H1 (cell line): ENCODE results near the gene NR4A1. TPM values are rescaled to one million over a fixed set of nuclear protein-coding genes. Genes with fewer than 3 reads are reported as not detected.

Experiments
- CTCF ChIA-PET: fragments of 300-600 bp; sonication (Branson Sonifier 250); formaldehyde crosslinking; loops from one replicate; lab custom pipeline; 2021; ENCODE audit not compliant: partially characterized antibody; lab: Charles Lee
- POLR2A ChIA-PET: fragments of 300-600 bp; sonication (Branson Sonifier 250); formaldehyde crosslinking; loops from one replicate; lab custom pipeline; 2021; ENCODE audit warnings: inconsistent platforms; ENCODE audit not compliant: partially characterized antibody; lab: Charles Lee
- DNase-seq, 2 experiments: peaks; one replicate each; pipeline versions ENCODE4 v3.0.0 to v3.0.0-alpha.2; 2010 to 2022; ENCODE audit warnings: low spot score in 2 of 2, low read depth in 1 of 2, mixed read lengths in 1 of 2
- FAIRE-seq: peaks from 2 replicates; lab custom pipeline; 2011; peaks lifted over from hg19 to GRCh38; lab: Jason Lieb, UNC
- H2AFZ ChIP-seq: 2 replicates; pipeline ENCODE4 v1.8.1; 2012; ENCODE audit warnings: low read length, inconsistent platforms
- H2AK5ac ChIP-seq: 2 replicates; pipeline ENCODE4 v1.6.1; 2013; ENCODE audit warnings: low read depth, low read length
- H2BK120ac ChIP-seq: replicated peaks from 2 replicates; pipeline ENCODE3; 2013; ENCODE audit warnings: low read depth, low read length, inconsistent platforms
- H2BK12ac ChIP-seq: 2 replicates; pipeline ENCODE4 v1.6.1; 2013; ENCODE audit warnings: low read depth, low read length
- H2BK15ac ChIP-seq: 2 replicates; pipeline ENCODE4 v1.6.1; 2013; ENCODE audit warnings: low read length
- H2BK20ac ChIP-seq: 2 replicates; pipeline ENCODE4 v1.6.1; 2013; ENCODE audit warnings: low read length
- H2BK5ac ChIP-seq: 2 replicates; pipeline ENCODE4 v1.6.1; 2013; ENCODE audit warnings: low read depth, low read length
- H3K14ac ChIP-seq: 2 replicates; pipeline ENCODE4 v1.6.1; 2013; ENCODE audit warnings: inconsistent platforms; ENCODE audit not compliant: insufficient read length
- H3K18ac ChIP-seq: 2 replicates; pipeline ENCODE4 v1.6.1; 2013; ENCODE audit warnings: low read length; ENCODE audit errors: extremely low read depth
- H3K23ac ChIP-seq: 2 replicates; pipeline ENCODE4 v1.6.1; 2013; ENCODE audit warnings: inconsistent platforms; ENCODE audit not compliant: insufficient read length
- H3K23me2 ChIP-seq: 2 replicates; pipeline ENCODE4 v1.6.1; 2013; ENCODE audit warnings: low read depth, low read length
- H3K27ac ChIP-seq: 2 replicates; pipeline ENCODE4 v1.6.1; 2011; ENCODE audit warnings: low read depth, low read length, inconsistent platforms
- H3K27me3 ChIP-seq, 4 experiments: replicated peaks in 1 of 4; 1 replicate in 1 of 4; 2 replicates in 3 of 4; pipeline versions ENCODE4 v1.6.1 to v1.8.1; 2011 to 2013; ENCODE audit warnings: low read length in 3 of 4, mild to moderate bottlenecking in 3 of 4, inconsistent platforms in 2 of 4, mixed read lengths in 2 of 4, moderate library complexity in 1 of 4; ENCODE audit not compliant: control insufficient read depth in 3 of 4, insufficient read depth in 3 of 4; ENCODE audit errors: extremely low read depth in 1 of 4
- H3K36me3 ChIP-seq, 4 experiments: 2 replicates each; pipeline versions ENCODE4 v1.6.1 to v1.8.1; 2011 to 2013; ENCODE audit warnings: mild to moderate bottlenecking in 4 of 4, low read length in 3 of 4, moderate library complexity in 2 of 4, control low read depth in 1 of 4, inconsistent platforms in 1 of 4; ENCODE audit not compliant: insufficient read depth in 4 of 4, control insufficient read depth in 2 of 4
- H3K4ac ChIP-seq: replicated peaks from 2 replicates; pipeline ENCODE3; 2013; ENCODE audit warnings: low read length, low read depth, mixed read lengths, inconsistent platforms; ENCODE audit not compliant: insufficient read length
- H3K4me1 ChIP-seq, 4 experiments: replicated peaks in 1 of 4; 1 replicate in 1 of 4; 2 replicates in 3 of 4; pipeline versions ENCODE4 v1.6.1 to v1.8.1; 2011 to 2013; ENCODE audit warnings: low read length in 3 of 4, inconsistent platforms in 2 of 4, mixed read lengths in 1 of 4; ENCODE audit not compliant: insufficient read depth in 4 of 4, control insufficient read depth in 3 of 4
- H3K4me2 ChIP-seq, 2 experiments: 2 replicates each; pipeline versions ENCODE4 v1.6.1 to v1.8.1; 2011 to 2013; ENCODE audit warnings: low read depth in 2 of 2, low read length in 2 of 2, control low read depth in 1 of 2, inconsistent platforms in 1 of 2, mild to moderate bottlenecking in 1 of 2; ENCODE audit not compliant: insufficient read depth in 1 of 2
- H3K4me3 ChIP-seq, 4 experiments: fragments of 200-600, 300-600 bp in 1 of 4; sonication (generic), shearing (Covaris generic), sonication (Bioruptor Twin) in 1 of 4; 2 replicates each; pipeline versions ENCODE4 v1.5.1 to v1.8.1; 2011 to 2016; ENCODE audit warnings: low read length in 4 of 4, low read depth in 3 of 4, control low read depth in 2 of 4, inconsistent platforms in 2 of 4, mild to moderate bottlenecking in 2 of 4, mixed read lengths in 1 of 4, moderate library complexity in 1 of 4; ENCODE audit not compliant: insufficient read depth in 2 of 4; ENCODE audit errors: extremely low read depth in 1 of 4
- H3K56ac ChIP-seq: replicated peaks from 2 replicates; pipeline ENCODE3; 2013; ENCODE audit warnings: low read depth, mild to moderate bottlenecking, mixed read lengths, low read length, inconsistent platforms; ENCODE audit not compliant: insufficient read length
- H3K79me1 ChIP-seq: 2 replicates; pipeline ENCODE4 v1.6.1; 2013; ENCODE audit warnings: low read depth, low read length, control low read depth
- H3K79me2 ChIP-seq, 2 experiments: 2 replicates each; pipeline versions ENCODE4 v1.6.1 to v1.8.1; 2012 to 2013; ENCODE audit warnings: low read length in 2 of 2, mild to moderate bottlenecking in 2 of 2, inconsistent platforms in 1 of 2; ENCODE audit not compliant: insufficient read depth in 2 of 2, control insufficient read depth in 1 of 2
- H3K9ac ChIP-seq, 4 experiments: replicated peaks in 1 of 4; 1 replicate in 1 of 4; 2 replicates in 3 of 4; pipeline versions ENCODE4 v1.6.1 to v1.8.1; 2011 to 2013; ENCODE audit warnings: low read depth in 3 of 4, low read length in 3 of 4, control low read depth in 2 of 4, mild to moderate bottlenecking in 2 of 4, moderate library complexity in 2 of 4, inconsistent platforms in 1 of 4; ENCODE audit errors: extremely low read depth in 1 of 4
- H3K9me3 ChIP-seq, 2 experiments: 2 replicates each; pipeline versions ENCODE4 v1.6.1 to v1.8.1; 2012 to 2013; ENCODE audit warnings: mild to moderate bottlenecking in 2 of 2, moderate library complexity in 2 of 2, control low read depth in 1 of 2, inconsistent platforms in 1 of 2, low read depth in 1 of 2, low read length in 1 of 2, mixed read lengths in 1 of 2; ENCODE audit not compliant: insufficient read depth in 2 of 2
- H4K20me1 ChIP-seq, 2 experiments: replicated peaks in 1 of 2; 2 replicates each; pipeline versions ENCODE3 to v1.8.1; 2011 to 2013; ENCODE audit warnings: inconsistent platforms in 2 of 2, low read length in 2 of 2, mild to moderate bottlenecking in 1 of 2; ENCODE audit not compliant: insufficient read depth in 2 of 2, control insufficient read depth in 1 of 2
- H4K5ac ChIP-seq: 2 replicates; pipeline ENCODE4 v1.6.1; 2013; ENCODE audit warnings: low read length, low read depth, mixed read lengths, inconsistent platforms; ENCODE audit not compliant: insufficient read length
- H4K8ac ChIP-seq: 2 replicates; pipeline ENCODE4 v1.8.0; 2013; ENCODE audit warnings: mild to moderate bottlenecking, moderate library complexity, low read length, inconsistent platforms; ENCODE audit not compliant: insufficient read depth; ENCODE audit errors: extremely low read depth
- H4K91ac ChIP-seq: replicated peaks from 2 replicates; pipeline ENCODE3; 2013; ENCODE audit warnings: low read length, mixed read lengths, inconsistent platforms; ENCODE audit not compliant: insufficient read length
- ATF3 ChIP-seq: IDR thresholded peaks from 2 replicates; pipeline ENCODE4 v1.6.1; 2011; ENCODE audit warnings: low read depth, mild to moderate bottlenecking, low read length; ENCODE audit not compliant: insufficient read depth
- CBX5 ChIP-seq: fragments of 300-800, 300-1000 bp; sonication (generic); IDR thresholded peaks from 2 replicates; pipeline ENCODE4 v1.7.1; 2016; ENCODE audit warnings: antibody characterized with exemption, low read length, low read depth
- CTBP2 ChIP-seq: IDR thresholded peaks from 2 replicates; pipeline ENCODE4 v1.7.0; 2011; ENCODE audit warnings: borderline replicate concordance, mild to moderate bottlenecking, moderate library complexity, mixed read lengths, low read length; ENCODE audit not compliant: insufficient read depth, insufficient read length
- HDAC6 ChIP-seq: IDR thresholded peaks from one replicate; pipeline ENCODE4 v1.7.1; 2012; ENCODE audit warnings: low read depth, mild to moderate bottlenecking, inconsistent platforms, low read length, moderate library complexity
- KDM1A ChIP-seq: fragments of 200-600, 300-600 bp; sonication (generic); IDR thresholded peaks from 2 replicates; pipeline ENCODE4 v1.7.1; 2016; ENCODE audit warnings: mild to moderate bottlenecking, low read length, borderline replicate concordance
- KDM5A ChIP-seq: fragments of 200-600 bp; IDR thresholded peaks from 2 replicates; pipeline ENCODE4 v1.7.1; 2012; ENCODE audit warnings: mild to moderate bottlenecking, low read length, inconsistent platforms, mixed read lengths
- POLR2AphosphoS5 ChIP-seq: IDR thresholded peaks from 2 replicates; pipeline ENCODE4 v1.6.1; 2011; ENCODE audit warnings: low read depth, low read length
- WGBS, 2 experiments: shearing (Covaris generic) in 1 of 2; methylation state at CpG; one replicate each; pipeline versions ENCODE4 v1.1.6 to v1.1.7; 2013 to 2015; ENCODE audit warnings: low lambda C conversion rate in 2 of 2, mixed read lengths in 2 of 2, inconsistent platforms in 1 of 2, low coverage in 1 of 2, missing lambda C conversion rate in 1 of 2; ENCODE audit not compliant: insufficient replicate concordance in 2 of 2, insufficient coverage in 1 of 2, insufficient read length in 1 of 2; ENCODE audit errors: extremely low coverage in 1 of 2, missing lambda C conversion rate in 1 of 2; 5-methylcytosine and 5-hydroxymethylcytosine counted together
- polyA plus RNA-seq, 7 experiments: library from polyadenylated mRNA; depleted of rRNA in 3 of 7; stranded (reverse) in 5 of 7; unstranded in 2 of 7; fragments of >200 nt in 5 of 7; fragments of 200-250 nt in 2 of 7; gene quantifications; 1 replicate in 5 of 7; 2 replicates in 1 of 7; 4 replicates in 1 of 7; pipeline versions ENCODE4 v1.2.1 to v1.2.3, GENCODE V29; 2011 to 2013; ENCODE audit warnings: missing spikeins in 2 of 7, mixed read lengths in 2 of 7
- total RNA-seq: library from RNA; stranded (reverse); fragmentation: NEBNext Ultra II Directional; extraction: Animal tissue kit (Norgen Biotek cat#: 25700); gene quantifications from 2 replicates; pipeline ENCODE4 v1.2.1, GENCODE V29; 2021

NR4A1 gene
- total and polyA plus RNA-seq, 2 of the 8 experiments (the other 6 are each of a cell fraction or from before 2014, with no cell fraction given) = 18.7 to 23.3 TPM

- no peak overlapping the region for H2AFZ ChIP-seq
- H2BK5ac ChIP-seq = no peak overlapping the region
- no peak overlapping the region for H2BK15ac ChIP-seq
- H2AK5ac ChIP-seq = no peak overlapping the region
- ChIA-PET CTCF (interaction anchor here (1.0 to 15.8 kb wide), 8 partner anchors 10 to 80 kb away, joined by 3 to 294 read pairs (median 6); partner anchors contain the start of gene ATG101), POLR2A (interaction anchor here (0.7 to 2.4 kb wide), 4 partner anchors 9 to 797 kb away, joined by 3 to 11 read pairs (median 6); partner anchors contain the start of gene ATG101)
- no peak overlapping the region for H2BK20ac ChIP-seq
- H3K4ac ChIP-seq = no peak overlapping the region
- no peak overlapping the region for H4K8ac ChIP-seq
- peaks cover 0 to 24% of the 10 kb centered on the region in 2 experiments; a peak in 2 of 4 replicates for H3K79me2 ChIP-seq
- H4K20me1 ChIP-seq = peaks cover 4 to 19% of the 10 kb centered on the region in 2 experiments
- no peak overlapping the region for H2BK12ac ChIP-seq
- H4K91ac ChIP-seq = no peak overlapping the region
- H3K9me3 ChIP-seq = no peaks in the 10 kb centered on the region
- H4K5ac ChIP-seq = no peak overlapping the region
- peaks cover 0 to 3% (median 0%) of the 10 kb centered on the region in 4 experiments; a peak in 2 of 7 replicates for H3K4me1 ChIP-seq
- H3K18ac ChIP-seq = no peak overlapping the region
- no peaks in the 10 kb centered on the region; a peak in 2 of 8 replicates for H3K36me3 ChIP-seq
- H3K14ac ChIP-seq = no peak overlapping the region
- H3K23me2 ChIP-seq = no peaks in the 10 kb centered on the region
- no peak overlapping the region for H3K9ac ChIP-seq
- H3K27ac ChIP-seq = no peak overlapping the region
- no peak overlapping the region for H3K56ac ChIP-seq
- no peak overlapping the region for H3K4me2 ChIP-seq
- peaks cover 4% of the 10 kb centered on the region for H3K79me1 ChIP-seq
- H3K23ac ChIP-seq = no peak overlapping the region
- FAIRE-seq (no peak), DNase-seq (no peak)
- no peak overlapping the region for H3K4me3 ChIP-seq
- 97% methylated on average over 6 of the region's 8 CpGs; no CpG with 5 or more reads in 1 of the 2 experiments for WGBS, 2 experiments
- no peaks in the 10 kb centered on the region; a peak in 1 of 7 replicates for H3K27me3 ChIP-seq
- H2BK120ac ChIP-seq = no peak overlapping the region
- TF ChIP-seq CTBP2 = no peak
- no peak for TF ChIP-seq ATF3
- TF ChIP-seq KDM5A = no peak
- no peak for TF ChIP-seq POLR2AphosphoS5
- TF ChIP-seq KDM1A = no peak
- TF ChIP-seq HDAC6 = no peak
- no peak for TF ChIP-seq CBX5
Observed at GRCh38 chr12:52042706-52043385, 8.4 kb upstream of the NR4A1 start.
